GOT3 (cell line): ENCODE results near the gene VAMP8.

ENCODE experiments used
- DNase-seq: peaks from one replicate; lab custom pipeline; 2025; ENCODE audit warnings: mixed read lengths; lab: John Stamatoyannopoulos, UW

Gene VAMP8

DNA sequence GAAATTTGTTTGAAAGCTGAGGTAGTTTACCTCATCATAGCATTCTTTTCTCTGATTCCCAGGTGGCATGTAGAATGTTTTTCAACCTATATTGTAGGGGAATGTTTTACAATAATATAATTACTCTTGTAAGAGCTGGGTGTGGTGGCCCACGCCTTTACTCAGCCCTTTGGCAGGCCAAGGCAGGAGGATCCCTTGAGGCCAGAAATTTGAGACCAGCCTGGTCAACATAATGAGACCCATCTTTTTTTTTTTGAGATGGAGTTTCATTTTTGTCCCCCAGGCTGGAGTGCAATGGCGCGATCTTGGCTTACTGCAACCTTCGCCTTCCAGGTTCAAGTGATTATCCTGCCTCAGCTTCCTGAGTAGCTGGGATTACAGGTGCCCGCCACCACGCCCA is 42.2 kb downstream of the VAMP8 start:
- DNase-seq, result no peak

DNA sequence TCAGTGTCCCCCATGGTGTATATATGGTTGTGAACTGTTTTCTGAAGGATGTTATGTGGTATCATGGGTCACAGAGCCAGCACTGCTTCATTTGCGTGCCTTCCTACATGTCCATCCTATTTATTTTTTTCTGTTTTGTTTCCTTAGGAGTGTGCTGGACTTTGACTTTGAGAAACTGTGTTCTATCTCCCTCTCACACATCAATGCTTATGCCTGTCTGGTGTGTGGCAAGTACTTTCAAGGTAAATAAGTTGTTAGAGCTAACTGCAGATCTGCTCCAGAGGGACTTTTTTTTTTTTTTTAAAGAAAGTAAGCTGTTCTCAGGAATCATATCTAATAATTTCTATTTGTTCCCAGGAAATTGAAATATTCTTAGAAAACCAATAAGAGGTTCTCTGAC is 44.0 kb downstream of the VAMP8 start:
- DNase-seq, result no peak

DNA sequence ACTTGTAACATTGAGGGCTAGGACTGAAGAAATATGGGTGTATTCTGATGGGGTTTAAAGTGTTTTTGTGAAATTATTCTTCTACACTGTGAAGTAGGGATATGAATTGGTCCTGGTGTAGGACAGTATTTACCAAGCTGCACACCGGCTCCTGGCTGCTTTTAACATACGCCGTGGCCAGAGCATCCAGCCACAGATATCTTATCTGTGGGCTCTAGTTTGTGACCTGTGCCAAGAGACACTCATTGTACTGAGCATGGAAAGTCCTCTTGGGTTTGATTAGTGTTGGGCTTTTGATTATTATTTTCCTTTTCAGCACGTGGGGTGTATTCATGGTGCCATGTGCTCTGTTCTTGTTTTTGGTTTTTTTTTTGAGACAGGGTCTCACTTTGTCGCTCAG is 46.6 kb downstream of the VAMP8 start:
- no peak for DNase-seq

DNA sequence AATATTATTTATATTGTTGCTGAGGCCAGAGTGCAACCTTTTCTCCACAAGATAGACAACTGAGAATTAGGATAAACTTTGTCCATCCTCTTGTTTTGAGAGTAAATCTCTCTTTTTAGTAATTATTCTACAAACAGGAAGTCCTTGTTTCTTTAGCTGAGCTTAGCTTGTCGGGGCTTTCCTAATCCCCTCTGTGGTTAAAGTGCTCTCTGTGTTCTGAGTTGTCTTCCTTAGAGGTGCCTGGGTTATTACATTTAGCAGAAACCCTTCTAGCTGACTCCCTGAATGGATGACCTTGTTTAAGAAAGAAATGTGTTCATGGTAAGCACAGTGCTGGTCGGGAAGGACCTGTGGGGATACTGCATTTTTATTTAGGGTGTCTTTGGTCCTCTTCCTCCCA is 51.3 kb downstream of the VAMP8 start:
- DNase-seq, result no peak

DNA sequence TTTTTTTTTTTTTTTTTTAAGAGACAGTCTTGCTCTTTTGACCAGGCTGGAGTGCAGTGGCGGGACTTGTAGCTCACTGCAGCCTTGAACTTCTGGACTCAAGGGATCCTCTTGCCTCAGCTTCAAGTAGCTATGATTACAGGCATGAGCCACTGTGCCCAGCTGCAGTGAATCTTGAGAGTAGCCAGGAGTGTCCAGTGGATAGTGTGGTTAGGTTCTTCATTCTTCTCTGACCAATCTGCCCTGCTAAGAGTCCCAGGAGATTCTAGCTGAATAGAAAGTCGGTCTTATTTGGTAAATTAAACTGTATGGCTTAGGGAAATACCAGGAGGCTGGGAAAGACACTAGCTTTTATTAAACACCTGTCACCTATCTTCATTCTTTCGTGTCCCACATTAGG is 53.9 kb downstream of the VAMP8 start:
- no peak for DNase-seq
